Loucy (cell line): ENCODE results near the gene AVL9.
"Not testable (repeated sequence)": the region's sequence is repeated elsewhere in the genome, so short reads cannot be mapped to it uniquely, and the experiment has no call there.

Experiments used
- H2AFZ ChIP-seq: fragments of 200-600 bp; sonication (generic); 2 replicates; pipeline ENCODE4 v1.6.0; 2016; ENCODE audit warnings: antibody characterized with exemption, mild to moderate bottlenecking, low read length, moderate library complexity
- H3F3A ChIP-seq: fragments of 200-600 bp; 2 replicates; pipeline ENCODE4 v1.6.0; 2016; ENCODE audit warnings: antibody characterized with exemption, low read depth, mild to moderate bottlenecking
- H3K27me3 ChIP-seq: fragments of 200-600 bp; sonication (generic); 2 replicates; pipeline ENCODE4 v1.6.1; 2014; ENCODE audit warnings: low read length, mild to moderate bottlenecking; ENCODE audit not compliant: insufficient read depth, poor library complexity, severe bottlenecking
- H3K36me3 ChIP-seq: fragments of 200-600 bp; sonication (generic); 2 replicates; pipeline ENCODE4 v1.6.1; 2016; ENCODE audit warnings: low read length; ENCODE audit not compliant: insufficient read depth
- H3K4me1 ChIP-seq: fragments of 200-600 bp; sonication (generic); 2 replicates; pipeline ENCODE4 v1.5.1; 2014; ENCODE audit warnings: low read length, mild to moderate bottlenecking; ENCODE audit not compliant: insufficient read depth, poor library complexity, severe bottlenecking
- H3K4me2 ChIP-seq: fragments of 200-600 bp; sonication (generic); 2 replicates; pipeline ENCODE4 v1.6.0; 2014; ENCODE audit warnings: antibody characterized with exemption, low read length, low read depth, mild to moderate bottlenecking; ENCODE audit not compliant: poor library complexity, severe bottlenecking
- H3K4me3 ChIP-seq: fragments of 200-600 bp; sonication (generic); 2 replicates; pipeline ENCODE4 v1.5.1; 2014; ENCODE audit warnings: low read length, mild to moderate bottlenecking, mixed read lengths; ENCODE audit not compliant: poor library complexity, severe bottlenecking
- H3K79me2 ChIP-seq: fragments of 200-600 bp; sonication (generic); 2 replicates; pipeline ENCODE4 v1.6.1; 2014; ENCODE audit warnings: low read length; ENCODE audit not compliant: insufficient read depth
- H3K9ac ChIP-seq: fragments of 200-600 bp; sonication (generic); 2 replicates; pipeline ENCODE4 v1.6.0; 2014; ENCODE audit warnings: mild to moderate bottlenecking, low read depth, low read length, moderate library complexity; ENCODE audit not compliant: poor library complexity, severe bottlenecking
- H3K9me2 ChIP-seq: fragments of 200-600 bp; sonication (generic); replicated peaks from 2 replicates; pipeline ENCODE4 v1.6.1; 2016; ENCODE audit warnings: low read depth, low read length, mixed read lengths
- H3K9me3 ChIP-seq: fragments of 200-600 bp; sonication (generic); 2 replicates; pipeline ENCODE4 v1.6.1; 2014; ENCODE audit warnings: mild to moderate bottlenecking, antibody characterized with exemption, low read length, low read depth; ENCODE audit not compliant: insufficient read depth
- H4K20me1 ChIP-seq: fragments of 200-600 bp; sonication (generic); 2 replicates; pipeline ENCODE4 v1.6.0; 2014; ENCODE audit warnings: antibody characterized with exemption, low read length, mild to moderate bottlenecking; ENCODE audit not compliant: insufficient read depth, poor library complexity, severe bottlenecking
- EZH2phosphoT487 ChIP-seq: fragments of 200-600 bp; IDR thresholded peaks from 2 replicates; pipeline ENCODE4 v1.6.1; 2018; ENCODE audit warnings: antibody characterized with exemption, mild to moderate bottlenecking, moderate library complexity, borderline replicate concordance
- TF ChIP-seq, protein P1 (sequence below): fragments of 200-600 bp; sonication (generic); conservative IDR thresholded peaks from 2 replicates; pipeline ENCODE4 v1.5.1; 2014; ENCODE audit warnings: mild to moderate bottlenecking, antibody characterized with exemption, low read length

The AVL9 gene

GRCh38 chr7:32594965-32595490, 99.7 kb downstream of the AVL9 start:
- Histone ChIP-seq H3K27me3 (no peaks in the 10 kb centered on the region), H3K9ac (no peak overlapping the region), H3K9me3 (no peaks in the 10 kb centered on the region), H3K4me3 (no peak overlapping the region), H2AFZ (no peak overlapping the region), H3K79me2 (no peaks in the 10 kb centered on the region), H3K4me1 (peaks cover 18% of the 10 kb centered on the region), H3F3A (no peaks in the 10 kb centered on the region), H3K4me2 (no peak overlapping the region), H4K20me1 (no peaks in the 10 kb centered on the region), H3K36me3 (no peaks in the 10 kb centered on the region; the same call in 1 of the 2 replicates), H3K9me2 (no peaks in the 10 kb centered on the region)
- no peak for TF ChIP-seq EZH2phosphoT487
- TF ChIP-seq, protein P1, sequence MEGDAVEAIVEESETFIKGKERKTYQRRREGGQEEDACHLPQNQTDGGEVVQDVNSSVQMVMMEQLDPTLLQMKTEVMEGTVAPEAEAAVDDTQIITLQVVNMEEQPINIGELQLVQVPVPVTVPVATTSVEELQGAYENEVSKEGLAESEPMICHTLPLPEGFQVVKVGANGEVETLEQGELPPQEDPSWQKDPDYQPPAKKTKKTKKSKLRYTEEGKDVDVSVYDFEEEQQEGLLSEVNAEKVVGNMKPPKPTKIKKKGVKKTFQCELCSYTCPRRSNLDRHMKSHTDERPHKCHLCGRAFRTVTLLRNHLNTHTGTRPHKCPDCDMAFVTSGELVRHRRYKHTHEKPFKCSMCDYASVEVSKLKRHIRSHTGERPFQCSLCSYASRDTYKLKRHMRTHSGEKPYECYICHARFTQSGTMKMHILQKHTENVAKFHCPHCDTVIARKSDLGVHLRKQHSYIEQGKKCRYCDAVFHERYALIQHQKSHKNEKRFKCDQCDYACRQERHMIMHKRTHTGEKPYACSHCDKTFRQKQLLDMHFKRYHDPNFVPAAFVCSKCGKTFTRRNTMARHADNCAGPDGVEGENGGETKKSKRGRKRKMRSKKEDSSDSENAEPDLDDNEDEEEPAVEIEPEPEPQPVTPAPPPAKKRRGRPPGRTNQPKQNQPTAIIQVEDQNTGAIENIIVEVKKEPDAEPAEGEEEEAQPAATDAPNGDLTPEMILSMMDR = no peak

DNA sequence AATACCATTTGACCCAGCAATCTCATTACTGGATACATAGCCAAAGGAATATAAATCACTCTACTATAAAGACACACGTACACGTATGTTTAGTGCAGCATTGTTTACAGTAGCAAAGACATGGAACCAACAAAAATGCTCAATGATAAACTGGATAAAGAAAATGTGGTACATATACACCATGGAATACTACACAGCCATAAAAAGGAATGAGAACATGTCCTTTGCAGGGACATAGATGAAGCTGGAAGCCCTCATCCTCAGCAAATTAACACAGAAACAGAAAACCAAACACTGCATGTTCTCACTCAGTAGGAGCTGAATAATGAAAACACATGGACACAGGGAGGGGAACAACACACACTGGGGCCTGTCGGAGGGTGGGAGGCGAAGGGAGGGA, 105.9 kb downstream of the AVL9 start:
- H3F3A ChIP-seq, H3K4me3 ChIP-seq, H3K4me1 ChIP-seq, H4K20me1 ChIP-seq, H3K27me3 ChIP-seq, H3K9me2 ChIP-seq, H3K9ac ChIP-seq, H3K9me3 ChIP-seq, H3K4me2 ChIP-seq, H3K36me3 ChIP-seq, H3K79me2 ChIP-seq, H2AFZ ChIP-seq: not testable (repeated sequence)

- Histone ChIP-seq H3K79me2 (no peaks in the 10 kb centered on the region), H3K4me3 (no peak overlapping the region), H3K36me3 (no peaks in the 10 kb centered on the region), H3K4me1 (no peaks in the 10 kb centered on the region), H3K27me3 (no peaks in the 10 kb centered on the region), H3K9me2 (no peaks in the 10 kb centered on the region), H4K20me1 (no peaks in the 10 kb centered on the region), H3K9ac (no peak overlapping the region), H3K4me2 (no peak overlapping the region), H3F3A (no peaks in the 10 kb centered on the region), H3K9me3 (no peaks in the 10 kb centered on the region), H2AFZ (no peak overlapping the region)
- TF ChIP-seq, protein P1 = no peak
- TF ChIP-seq EZH2phosphoT487 = no peak
These were observed 107.2 kb downstream of the AVL9 start for GRCh38 chr7:32602470-32602869.

GRCh38 chr7:32603492-32603891, 108.2 kb downstream of the AVL9 start:
- not testable (repeated sequence) for H3F3A ChIP-seq, H3K9me3 ChIP-seq, H3K79me2 ChIP-seq, H3K36me3 ChIP-seq, H3K27me3 ChIP-seq, H4K20me1 ChIP-seq, H3K4me2 ChIP-seq, H3K4me3 ChIP-seq, H3K9me2 ChIP-seq, H3K4me1 ChIP-seq, H3K9ac ChIP-seq, H2AFZ ChIP-seq

DNA sequence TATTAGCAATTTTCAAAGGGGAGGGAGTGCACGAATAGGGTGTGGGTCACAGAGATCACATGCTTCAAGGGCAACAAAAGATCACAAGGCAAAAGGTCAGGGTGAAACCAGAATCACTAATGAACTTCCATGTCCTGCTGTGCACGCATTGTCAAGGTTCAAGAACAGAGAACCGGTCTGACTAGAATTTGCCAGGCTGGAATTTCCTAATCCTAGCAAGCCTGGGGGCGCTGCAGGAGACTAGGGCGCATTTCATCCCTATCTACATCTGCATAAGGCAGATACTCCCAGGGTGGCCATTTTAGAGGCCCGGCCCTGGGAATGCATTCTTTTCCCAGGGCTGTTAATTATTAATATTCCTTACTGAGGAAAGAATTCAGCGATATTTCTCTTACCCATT, 108.8 kb downstream of the AVL9 start:
- H3K36me3 ChIP-seq, H2AFZ ChIP-seq, H3K9me2 ChIP-seq, H3K79me2 ChIP-seq, H3K4me2 ChIP-seq, H4K20me1 ChIP-seq, H3K4me1 ChIP-seq, H3K4me3 ChIP-seq, H3F3A ChIP-seq, H3K9ac ChIP-seq, H3K27me3 ChIP-seq, H3K9me3 ChIP-seq: not testable (repeated sequence)
